ENCODE results near the gene PCED1A. TPM values are rescaled to one million over a fixed set of nuclear protein-coding genes. Genes with fewer than 3 reads are reported as not detected.

Gene PCED1A
- total and polyA plus RNA-seq, 2 of the 13 experiments (the other 11 are each of a cell fraction or from before 2014, with no cell fraction given), result 40.1 to 84.2 TPM

- TF ChIP-seq THAP7 (CRISPR knock-in tag; IDR thresholded peaks at IDR 0.05), result no peak; the same call in 1 of the 2 replicates
- no peak for TF ChIP-seq ZNF549 (CRISPR knock-in tag; IDR thresholded peaks at IDR 0.05)
- no peak for TF ChIP-seq ZBTB7A (CRISPR knock-in tag; IDR thresholded peaks at IDR 0.05)
- TF ChIP-seq NBN (conservative IDR thresholded peaks at IDR 0.05), result no peak
- TF ChIP-seq ZNF451 (CRISPR knock-in tag; IDR thresholded peaks at IDR 0.05), result peak; percentile 91; the same call in 1 of the 2 replicates
- no peak for TF ChIP-seq ATF7 (IDR thresholded peaks at IDR 0.05)
- TF ChIP-seq ATF7 (CRISPR knock-in tag; IDR thresholded peaks at IDR 0.05), result no peak; the same call in 1 of the 2 replicates
- TF ChIP-seq NR2F2 (IDR thresholded peaks at IDR 0.05; ENCODE audit: borderline replicate concordance, low read depth), result no peak
- TF ChIP-seq BHLHE40 (IDR thresholded peaks at IDR 0.05; ENCODE audit: low read length), result no peak
- TF ChIP-seq SNAPC5 (CRISPR knock-in tag; IDR thresholded peaks at IDR 0.05; ENCODE audit: borderline replicate concordance), result no peak; the same call in 1 of the 2 replicates
- TF ChIP-seq ZNF788 (CRISPR knock-in tag; IDR thresholded peaks at IDR 0.05; ENCODE audit: borderline replicate concordance), result peak; percentile 44
- TF ChIP-seq AGO2 (optimal IDR thresholded peaks at IDR 0.05; ENCODE audit: low read depth, low read length), result no peak
- TF ChIP-seq ZNF674 (CRISPR knock-in tag; IDR thresholded peaks at IDR 0.05; ENCODE audit: low read depth), result peak; percentile 90
- TF ChIP-seq MXI1 (IDR thresholded peaks at IDR 0.05; ENCODE audit: borderline replicate concordance, low read depth, low read length), result 0 out of 3 replicates have a peak, but pooled peaks have one; percentile 85
- TF ChIP-seq, protein P1, sequence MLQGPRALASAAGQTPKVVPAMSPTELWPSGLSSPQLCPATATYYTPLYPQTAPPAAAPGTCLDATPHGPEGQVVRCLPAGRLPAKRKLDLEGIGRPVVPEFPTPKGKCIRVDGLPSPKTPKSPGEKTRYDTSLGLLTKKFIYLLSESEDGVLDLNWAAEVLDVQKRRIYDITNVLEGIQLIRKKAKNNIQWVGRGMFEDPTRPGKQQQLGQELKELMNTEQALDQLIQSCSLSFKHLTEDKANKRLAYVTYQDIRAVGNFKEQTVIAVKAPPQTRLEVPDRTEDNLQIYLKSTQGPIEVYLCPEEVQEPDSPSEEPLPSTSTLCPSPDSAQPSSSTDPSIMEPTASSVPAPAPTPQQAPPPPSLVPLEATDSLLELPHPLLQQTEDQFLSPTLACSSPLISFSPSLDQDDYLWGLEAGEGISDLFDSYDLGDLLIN (CRISPR knock-in tag; IDR thresholded peaks at IDR 0.05; ENCODE audit: borderline replicate concordance), result no peak
- peak; percentile 52; the same call in 1 of the 2 replicates for TF ChIP-seq PPARG (CRISPR knock-in tag; conservative IDR thresholded peaks at IDR 0.05)
- no peak for TF ChIP-seq CCDC6 (CRISPR knock-in tag; IDR thresholded peaks at IDR 0.05)
- TF ChIP-seq SYNCRIP (IDR thresholded peaks at IDR 0.05; ENCODE audit: insufficient read depth, low read depth, low read length), result no peak
- no peak for TF ChIP-seq ZNF24 (IDR thresholded peaks at IDR 0.05)
- no peak for TF ChIP-seq ZNF784 (CRISPR knock-in tag; IDR thresholded peaks at IDR 0.05; ENCODE audit: borderline replicate concordance)
- peak; percentile 57; the same call in 1 of the 2 replicates for TF ChIP-seq ZNF772 (CRISPR knock-in tag; IDR thresholded peaks at IDR 0.05)
- TF ChIP-seq KLF13 (CRISPR knock-in tag; IDR thresholded peaks at IDR 0.05), result peak; percentile 70; the same call in 1 of the 2 replicates
- no peak for TF ChIP-seq PCBP1 (IDR thresholded peaks at IDR 0.05; ENCODE audit: borderline replicate concordance, low read depth, low read length)
- TF ChIP-seq CREB3 (CRISPR knock-in tag; IDR thresholded peaks at IDR 0.05), result no peak; the same call in 1 of the 2 replicates
- peak; percentile 25; the same call in 1 of the 2 replicates for TF ChIP-seq ZNF503 (CRISPR knock-in tag; IDR thresholded peaks at IDR 0.05)
These were observed 32.7 kb upstream of the PCED1A start, which contains the start of gene PTPRA (continued) for GRCh38 chr20:2873010-2873746.

All from HepG2 (cell line).